A673 (cell line): ENCODE data around the gene GPC6.

Experiments used
- CTCF ChIP-seq: fragments of 300-800, 200-600 bp; sonication (generic); conservative IDR thresholded peaks from 2 replicates; pipeline ENCODE4 v1.5.1; 2017; ENCODE audit warnings: low read depth, mild to moderate bottlenecking, antibody characterized with exemption, low read length, moderate library complexity, mixed read lengths
- EZH2 ChIP-seq: fragments of 200-600 bp; sonication (generic); IDR thresholded peaks from 2 replicates; pipeline ENCODE4 v1.6.1; 2017; ENCODE audit warnings: borderline replicate concordance, low read depth, mild to moderate bottlenecking, mixed read lengths, antibody characterized with exemption, low read length; ENCODE audit not compliant: poor library complexity, severe bottlenecking

GRCh38 chr13:93726173-93726957 lies 499.8 kb downstream of the GPC6 start:
- TF ChIP-seq CTCF (no peak), EZH2 (no peak)
